T-helper 2 cell treated with Interferon-gamma antibody and Interleukin-4, amounts not matched to agents 5 μg/mL and 100 μg/mL, for 36 hours (primary cell): ENCODE measurements around the gene TBL1XR1.
A peak's percentile ranks its signal among the peaks of the same experiment; 100 is the strongest.

Experiments
- DNase-seq: peaks from one replicate; pipeline ENCODE4 v3.0.0; 2021; ENCODE audit warnings: low spot score
- H3K27ac Mint-ChIP-seq: one replicate; pipeline ENCODE4 v1.8.0; 2021; ENCODE audit warnings: mild to moderate bottlenecking, mixed read lengths
- H3K27me3 Mint-ChIP-seq: one replicate; pipeline ENCODE4 v1.8.0; 2021; ENCODE audit warnings: low read depth, mixed read lengths
- H3K36me3 Mint-ChIP-seq: one replicate; pipeline ENCODE4 v1.8.0; 2021; ENCODE audit warnings: low read depth, mixed read lengths
- H3K4me1 Mint-ChIP-seq: one replicate; pipeline ENCODE4 v1.8.0; 2021; ENCODE audit warnings: low read depth, mixed read lengths
- H3K4me3 Mint-ChIP-seq: one replicate; pipeline ENCODE4 v1.8.0; 2022; ENCODE audit warnings: mild to moderate bottlenecking, moderate library complexity, mixed read lengths
- H3K9me3 Mint-ChIP-seq: one replicate; pipeline ENCODE4 v1.8.0; 2021; ENCODE audit warnings: mixed read lengths

TBL1XR1 gene

GRCh38 chr3:176977331-176977730 lies 220.0 kb downstream of the TBL1XR1 start:
- no peak overlapping the region for H3K27ac Mint-ChIP-seq
- no peaks in the 10 kb centered on the region for H3K36me3 Mint-ChIP-seq
- no peaks in the 10 kb centered on the region for H3K27me3 Mint-ChIP-seq
- DNase-seq, result no peak
- peaks cover 3% of the 10 kb centered on the region for H3K4me1 Mint-ChIP-seq
- no peak overlapping the region for H3K4me3 Mint-ChIP-seq
- H3K9me3 Mint-ChIP-seq, result peaks cover 10% of the 10 kb centered on the region

- no peak overlapping the region for H3K27ac Mint-ChIP-seq
- no peak for DNase-seq
- no peaks in the 10 kb centered on the region for H3K36me3 Mint-ChIP-seq
- no peaks in the 10 kb centered on the region for H3K27me3 Mint-ChIP-seq
- no peak overlapping the region for H3K4me3 Mint-ChIP-seq
- H3K4me1 Mint-ChIP-seq, result peaks cover 6% of the 10 kb centered on the region
- peaks cover 4% of the 10 kb centered on the region for H3K9me3 Mint-ChIP-seq
These were observed 220.7 kb downstream of the TBL1XR1 start for GRCh38 chr3:176976586-176976985.

- Mint-ChIP-seq H3K27ac (no peak overlapping the region), H3K36me3 (no peaks in the 10 kb centered on the region), H3K27me3 (no peaks in the 10 kb centered on the region), H3K9me3 (no peaks in the 10 kb centered on the region), H3K4me1 (peaks cover 8% of the 10 kb centered on the region), H3K4me3 (no peak overlapping the region)
- DNase-seq, result no peak
These were observed 223.0 kb downstream of the TBL1XR1 start for GRCh38 chr3:176974279-176974678.

GRCh38 chr3:176971613-176972174 lies 225.6 kb downstream of the TBL1XR1 start:
- Mint-ChIP-seq H3K27me3 (no peaks in the 10 kb centered on the region), H3K4me3 (no peak overlapping the region), H3K9me3 (no peaks in the 10 kb centered on the region), H3K4me1 (peaks cover 6% of the 10 kb centered on the region), H3K27ac (peak overlapping the region; percentile 62), H3K36me3 (no peaks in the 10 kb centered on the region)
- peak; percentile 6 for DNase-seq

GRCh38 chr3:176970770-176971169 lies 226.5 kb downstream of the TBL1XR1 start:
- Mint-ChIP-seq H3K4me1 (peaks cover 7% of the 10 kb centered on the region), H3K4me3 (no peak overlapping the region), H3K27me3 (no peaks in the 10 kb centered on the region), H3K9me3 (no peaks in the 10 kb centered on the region), H3K27ac (no peak overlapping the region), H3K36me3 (no peaks in the 10 kb centered on the region)
- no peak for DNase-seq

GRCh38 chr3:176969506-176969905 lies 227.8 kb downstream of the TBL1XR1 start:
- peaks cover 9% of the 10 kb centered on the region for H3K4me1 Mint-ChIP-seq
- no peak for DNase-seq
- no peaks in the 10 kb centered on the region for H3K36me3 Mint-ChIP-seq
- H3K27me3 Mint-ChIP-seq, result no peaks in the 10 kb centered on the region
- no peak overlapping the region for H3K4me3 Mint-ChIP-seq
- no peak overlapping the region for H3K27ac Mint-ChIP-seq
- H3K9me3 Mint-ChIP-seq, result no peaks in the 10 kb centered on the region
